ENCODE measurements around the gene PDE6G. TPM values are rescaled to one million over a fixed set of nuclear protein-coding genes. Genes with fewer than 3 reads are reported as not detected.

PDE6G gene
- total and polyA plus RNA-seq, 2 experiments from 2014 or later, result 5.5 to 9.0 TPM

DNA sequence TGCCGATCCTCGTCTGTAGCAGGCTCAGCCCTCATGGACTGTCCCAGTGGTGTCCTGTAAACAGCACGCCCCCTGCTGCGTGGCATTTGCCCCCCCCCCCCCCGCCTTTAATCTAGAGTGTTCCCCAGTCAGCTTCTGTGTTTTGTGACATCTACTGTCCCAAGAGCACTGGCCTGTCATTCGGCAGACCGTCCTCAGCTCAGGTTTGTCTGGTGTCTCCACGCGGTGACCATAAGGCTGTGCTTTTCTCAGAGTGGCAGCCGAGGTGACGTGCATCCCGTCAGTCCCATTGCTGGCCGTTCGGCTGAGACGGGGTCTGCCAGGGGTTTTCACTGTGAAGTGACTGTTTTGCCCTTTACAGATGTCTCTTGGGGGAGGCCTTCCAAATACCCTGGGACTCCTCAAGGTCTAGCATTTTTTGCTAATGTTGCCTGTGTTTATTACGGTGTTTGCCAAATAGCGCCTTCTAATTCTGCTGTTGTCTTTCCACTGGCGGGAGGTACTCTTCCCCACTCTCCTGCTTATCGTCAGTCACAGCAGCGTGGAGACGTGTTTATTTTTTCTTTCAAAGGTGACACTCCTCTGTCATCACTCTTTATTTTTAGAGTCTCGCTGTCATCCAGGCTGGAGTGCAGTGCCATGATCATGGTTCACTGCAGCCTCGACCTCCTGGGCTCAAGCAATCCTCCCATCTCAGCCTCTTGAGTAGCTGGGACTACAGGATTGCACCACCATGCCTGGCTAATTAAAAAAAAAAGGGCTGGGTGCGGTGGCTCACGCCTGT, 41.1 kb upstream of the PDE6G start:
- Histone ChIP-seq H2AFZ (no peak overlapping the region), H3K4me3 (no peak overlapping the region), H3K4me1 (ENCODE audit: insufficient read depth) (peaks cover 5% of the 10 kb centered on the region; the same call in 1 of the 2 replicates), H4K20me1 (replicated peaks; ENCODE audit: insufficient read depth) (peaks cover 12% of the 10 kb centered on the region; the same call in 1 of the 2 replicates), H3K27ac (ENCODE audit: low read depth) (no peak overlapping the region), H3K4me2 (no peak overlapping the region), H3K36me3 (ENCODE audit: insufficient read depth) (no peaks in the 10 kb centered on the region), H3K27me3 (ENCODE audit: insufficient read depth) (no peaks in the 10 kb centered on the region), H3K9me2 (ENCODE audit: insufficient read depth) (no peaks in the 10 kb centered on the region), H3F3A (replicated peaks; ENCODE audit: low read depth) (peaks cover 16% of the 10 kb centered on the region; the same call in 1 of the 2 replicates), H3K79me2 (replicated peaks; ENCODE audit: insufficient read depth) (peaks cover 31% of the 10 kb centered on the region)
- no peaks in the 10 kb centered on the region for H3K9me3 Mint-ChIP-seq
- H3K36me3 Mint-ChIP-seq (ENCODE audit: low read depth), result peaks cover 45% of the 10 kb centered on the region
- H3K4me3 Mint-ChIP-seq, result no peak overlapping the region
- TF ChIP-seq EZH2phosphoT487 (IDR thresholded peaks at IDR 0.05; ENCODE audit: unreplicated experiment), result no peak
- TF ChIP-seq ZNF331 (CRISPR knock-in tag; IDR thresholded peaks at IDR 0.05; ENCODE audit: low read depth), result no peak
- TF ChIP-seq EZH2 (IDR thresholded peaks at IDR 0.05; ENCODE audit: low read depth, unreplicated experiment), result no peak
- TF ChIP-seq, protein P1, sequence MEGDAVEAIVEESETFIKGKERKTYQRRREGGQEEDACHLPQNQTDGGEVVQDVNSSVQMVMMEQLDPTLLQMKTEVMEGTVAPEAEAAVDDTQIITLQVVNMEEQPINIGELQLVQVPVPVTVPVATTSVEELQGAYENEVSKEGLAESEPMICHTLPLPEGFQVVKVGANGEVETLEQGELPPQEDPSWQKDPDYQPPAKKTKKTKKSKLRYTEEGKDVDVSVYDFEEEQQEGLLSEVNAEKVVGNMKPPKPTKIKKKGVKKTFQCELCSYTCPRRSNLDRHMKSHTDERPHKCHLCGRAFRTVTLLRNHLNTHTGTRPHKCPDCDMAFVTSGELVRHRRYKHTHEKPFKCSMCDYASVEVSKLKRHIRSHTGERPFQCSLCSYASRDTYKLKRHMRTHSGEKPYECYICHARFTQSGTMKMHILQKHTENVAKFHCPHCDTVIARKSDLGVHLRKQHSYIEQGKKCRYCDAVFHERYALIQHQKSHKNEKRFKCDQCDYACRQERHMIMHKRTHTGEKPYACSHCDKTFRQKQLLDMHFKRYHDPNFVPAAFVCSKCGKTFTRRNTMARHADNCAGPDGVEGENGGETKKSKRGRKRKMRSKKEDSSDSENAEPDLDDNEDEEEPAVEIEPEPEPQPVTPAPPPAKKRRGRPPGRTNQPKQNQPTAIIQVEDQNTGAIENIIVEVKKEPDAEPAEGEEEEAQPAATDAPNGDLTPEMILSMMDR (conservative IDR thresholded peaks at IDR 0.05; ENCODE audit: low read depth in 2 of 2), result no peak
- TF ChIP-seq JUNB (IDR thresholded peaks at IDR 0.05; ENCODE audit: unreplicated experiment), result no peak
- DNase-seq (ENCODE audit: low spot score), result no peak
- peaks cover 10% of the 10 kb centered on the region for H3K27me3 Mint-ChIP-seq (ENCODE audit: insufficient read depth, low read depth, poor library complexity)
- peak overlapping the region; percentile 59; the same call in 1 of the 2 replicates for H3K27ac Mint-ChIP-seq
- peaks cover 8% of the 10 kb centered on the region; the same call in 2 of the 3 replicates for H3K4me1 Mint-ChIP-seq
- no peak for ATAC-seq

DNA sequence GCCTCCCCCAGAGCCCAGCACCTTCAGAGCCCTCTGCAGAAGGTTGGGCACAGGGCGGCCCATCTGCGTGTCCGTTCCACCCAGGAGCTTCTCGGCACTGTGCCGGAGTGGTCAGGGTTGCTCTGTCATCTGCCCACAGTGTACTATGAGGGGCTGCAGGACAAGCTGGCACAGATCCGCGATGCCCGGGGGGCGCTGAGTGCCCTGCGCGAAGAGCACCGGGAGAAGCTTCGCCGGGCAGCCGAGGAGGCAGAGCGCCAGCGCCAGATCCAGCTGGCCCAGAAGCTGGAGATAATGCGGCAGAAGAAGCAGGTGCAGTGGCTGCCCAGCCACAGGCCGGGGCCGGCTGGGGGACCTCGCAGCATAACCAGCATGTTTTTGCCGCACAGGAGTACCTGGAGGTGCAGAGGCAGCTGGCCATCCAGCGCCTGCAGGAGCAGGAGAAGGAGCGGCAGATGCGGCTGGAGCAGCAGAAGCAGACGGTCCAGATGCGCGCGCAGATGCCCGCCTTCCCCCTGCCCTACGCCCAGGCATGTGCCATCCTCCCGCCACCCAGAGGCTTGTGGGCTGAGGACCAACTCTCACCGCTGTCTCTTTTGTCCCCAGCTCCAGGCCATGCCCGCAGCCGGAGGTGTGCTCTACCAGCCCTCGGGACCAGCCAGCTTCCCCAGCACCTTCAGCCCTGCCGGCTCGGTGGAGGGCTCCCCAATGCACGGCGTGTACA, 40.0 kb upstream of the PDE6G start:
- Histone ChIP-seq H3F3A (replicated peaks; ENCODE audit: low read depth) (0 out of 2 replicates have a peak, but pooled peaks cover 11% of the 10 kb centered on the region), H3K36me3 (ENCODE audit: insufficient read depth) (no peaks in the 10 kb centered on the region), H4K20me1 (replicated peaks; ENCODE audit: insufficient read depth) (peaks cover 4% of the 10 kb centered on the region; the same call in 1 of the 2 replicates), H3K9me2 (ENCODE audit: insufficient read depth) (no peaks in the 10 kb centered on the region), H3K27ac (ENCODE audit: low read depth) (no peak overlapping the region), H3K4me2 (no peak overlapping the region), H3K27me3 (ENCODE audit: insufficient read depth) (no peaks in the 10 kb centered on the region), H2AFZ (no peak overlapping the region), H3K4me3 (no peak overlapping the region), H3K4me1 (ENCODE audit: insufficient read depth) (no peaks in the 10 kb centered on the region), H3K79me2 (replicated peaks; ENCODE audit: insufficient read depth) (peaks cover 21% of the 10 kb centered on the region)
- no peak overlapping the region for H3K27ac Mint-ChIP-seq
- H3K9me3 Mint-ChIP-seq, result no peaks in the 10 kb centered on the region
- DNase-seq (ENCODE audit: low spot score) (no peak), ATAC-seq (no peak)
- no peak overlapping the region for H3K4me3 Mint-ChIP-seq
- peaks cover 7% of the 10 kb centered on the region for H3K27me3 Mint-ChIP-seq (ENCODE audit: insufficient read depth, low read depth, poor library complexity)
- H3K4me1 Mint-ChIP-seq, result peaks cover 4% of the 10 kb centered on the region; the same call in 1 of the 3 replicates
- H3K36me3 Mint-ChIP-seq (ENCODE audit: low read depth), result peaks cover 45% of the 10 kb centered on the region
- no peak for TF ChIP-seq EZH2phosphoT487 (IDR thresholded peaks at IDR 0.05; ENCODE audit: unreplicated experiment)
- TF ChIP-seq, protein P2, sequence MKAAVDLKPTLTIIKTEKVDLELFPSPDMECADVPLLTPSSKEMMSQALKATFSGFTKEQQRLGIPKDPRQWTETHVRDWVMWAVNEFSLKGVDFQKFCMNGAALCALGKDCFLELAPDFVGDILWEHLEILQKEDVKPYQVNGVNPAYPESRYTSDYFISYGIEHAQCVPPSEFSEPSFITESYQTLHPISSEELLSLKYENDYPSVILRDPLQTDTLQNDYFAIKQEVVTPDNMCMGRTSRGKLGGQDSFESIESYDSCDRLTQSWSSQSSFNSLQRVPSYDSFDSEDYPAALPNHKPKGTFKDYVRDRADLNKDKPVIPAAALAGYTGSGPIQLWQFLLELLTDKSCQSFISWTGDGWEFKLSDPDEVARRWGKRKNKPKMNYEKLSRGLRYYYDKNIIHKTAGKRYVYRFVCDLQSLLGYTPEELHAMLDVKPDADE (IDR thresholded peaks at IDR 0.05), result no peak
- no peak for TF ChIP-seq EZH2 (IDR thresholded peaks at IDR 0.05; ENCODE audit: low read depth, unreplicated experiment)
- TF ChIP-seq, protein P3, sequence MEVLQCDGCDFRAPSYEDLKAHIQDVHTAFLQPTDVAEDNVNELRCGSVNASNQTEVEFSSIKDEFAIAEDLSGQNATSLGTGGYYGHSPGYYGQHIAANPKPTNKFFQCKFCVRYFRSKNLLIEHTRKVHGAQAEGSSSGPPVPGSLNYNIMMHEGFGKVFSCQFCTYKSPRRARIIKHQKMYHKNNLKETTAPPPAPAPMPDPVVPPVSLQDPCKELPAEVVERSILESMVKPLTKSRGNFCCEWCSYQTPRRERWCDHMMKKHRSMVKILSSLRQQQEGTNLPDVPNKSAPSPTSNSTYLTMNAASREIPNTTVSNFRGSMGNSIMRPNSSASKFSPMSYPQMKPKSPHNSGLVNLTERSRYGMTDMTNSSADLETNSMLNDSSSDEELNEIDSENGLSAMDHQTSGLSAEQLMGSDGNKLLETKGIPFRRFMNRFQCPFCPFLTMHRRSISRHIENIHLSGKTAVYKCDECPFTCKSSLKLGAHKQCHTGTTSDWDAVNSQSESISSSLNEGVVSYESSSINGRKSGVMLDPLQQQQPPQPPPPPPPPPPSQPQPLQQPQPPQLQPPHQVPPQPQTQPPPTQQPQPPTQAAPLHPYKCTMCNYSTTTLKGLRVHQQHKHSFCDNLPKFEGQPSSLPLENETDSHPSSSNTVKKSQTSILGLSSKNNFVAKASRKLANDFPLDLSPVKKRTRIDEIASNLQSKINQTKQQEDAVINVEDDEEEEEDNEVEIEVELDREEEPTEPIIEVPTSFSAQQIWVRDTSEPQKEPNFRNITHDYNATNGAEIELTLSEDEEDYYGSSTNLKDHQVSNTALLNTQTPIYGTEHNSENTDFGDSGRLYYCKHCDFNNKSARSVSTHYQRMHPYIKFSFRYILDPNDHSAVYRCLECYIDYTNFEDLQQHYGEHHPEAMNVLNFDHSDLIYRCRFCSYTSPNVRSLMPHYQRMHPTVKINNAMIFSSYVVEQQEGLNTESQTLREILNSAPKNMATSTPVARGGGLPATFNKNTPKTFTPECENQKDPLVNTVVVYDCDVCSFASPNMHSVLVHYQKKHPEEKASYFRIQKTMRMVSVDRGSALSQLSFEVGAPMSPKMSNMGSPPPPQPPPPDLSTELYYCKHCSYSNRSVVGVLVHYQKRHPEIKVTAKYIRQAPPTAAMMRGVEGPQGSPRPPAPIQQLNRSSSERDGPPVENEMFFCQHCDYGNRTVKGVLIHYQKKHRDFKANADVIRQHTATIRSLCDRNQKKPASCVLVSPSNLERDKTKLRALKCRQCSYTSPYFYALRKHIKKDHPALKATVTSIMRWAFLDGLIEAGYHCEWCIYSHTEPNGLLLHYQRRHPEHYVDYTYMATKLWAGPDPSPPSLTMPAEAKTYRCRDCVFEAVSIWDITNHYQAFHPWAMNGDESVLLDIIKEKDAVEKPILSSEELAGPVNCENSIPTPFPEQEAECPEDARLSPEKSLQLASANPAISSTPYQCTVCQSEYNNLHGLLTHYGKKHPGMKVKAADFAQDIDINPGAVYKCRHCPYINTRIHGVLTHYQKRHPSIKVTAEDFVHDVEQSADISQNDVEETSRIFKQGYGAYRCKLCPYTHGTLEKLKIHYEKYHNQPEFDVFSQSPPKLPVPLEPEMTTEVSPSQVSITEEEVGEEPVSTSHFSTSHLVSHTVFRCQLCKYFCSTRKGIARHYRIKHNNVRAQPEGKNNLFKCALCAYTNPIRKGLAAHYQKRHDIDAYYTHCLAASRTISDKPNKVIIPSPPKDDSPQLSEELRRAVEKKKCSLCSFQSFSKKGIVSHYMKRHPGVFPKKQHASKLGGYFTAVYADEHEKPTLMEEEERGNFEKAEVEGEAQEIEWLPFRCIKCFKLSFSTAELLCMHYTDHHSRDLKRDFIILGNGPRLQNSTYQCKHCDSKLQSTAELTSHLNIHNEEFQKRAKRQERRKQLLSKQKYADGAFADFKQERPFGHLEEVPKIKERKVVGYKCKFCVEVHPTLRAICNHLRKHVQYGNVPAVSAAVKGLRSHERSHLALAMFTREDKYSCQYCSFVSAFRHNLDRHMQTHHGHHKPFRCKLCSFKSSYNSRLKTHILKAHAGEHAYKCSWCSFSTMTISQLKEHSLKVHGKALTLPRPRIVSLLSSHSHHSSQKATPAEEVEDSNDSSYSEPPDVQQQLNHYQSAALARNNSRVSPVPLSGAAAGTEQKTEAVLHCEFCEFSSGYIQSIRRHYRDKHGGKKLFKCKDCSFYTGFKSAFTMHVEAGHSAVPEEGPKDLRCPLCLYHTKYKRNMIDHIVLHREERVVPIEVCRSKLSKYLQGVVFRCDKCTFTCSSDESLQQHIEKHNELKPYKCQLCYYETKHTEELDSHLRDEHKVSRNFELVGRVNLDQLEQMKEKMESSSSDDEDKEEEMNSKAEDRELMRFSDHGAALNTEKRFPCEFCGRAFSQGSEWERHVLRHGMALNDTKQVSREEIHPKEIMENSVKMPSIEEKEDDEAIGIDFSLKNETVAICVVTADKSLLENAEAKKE (CRISPR knock-in tag; IDR thresholded peaks at IDR 0.05), result no peak
- TF ChIP-seq ZNF114 (CRISPR knock-in tag; IDR thresholded peaks at IDR 0.05), result no peak
- no peak for TF ChIP-seq ZNF331 (CRISPR knock-in tag; IDR thresholded peaks at IDR 0.05; ENCODE audit: low read depth)
- no peak for TF ChIP-seq NANOG (IDR thresholded peaks at IDR 0.05; ENCODE audit: borderline replicate concordance)
- no peak for TF ChIP-seq STAT1 (IDR thresholded peaks at IDR 0.05; ENCODE audit: unreplicated experiment)
- TF ChIP-seq JUNB (IDR thresholded peaks at IDR 0.05; ENCODE audit: unreplicated experiment), result no peak

All from GM23338 (cell line).